Right atrium auricular region (tissue), 2 donors: ENCODE measurements around the gene ARHGAP44. TPM values are rescaled to one million over a fixed set of nuclear protein-coding genes. Genes with fewer than 3 reads are reported as not detected.
"Not testable (repeated sequence)": the region's sequence is repeated elsewhere in the genome, so short reads cannot be mapped to it uniquely, and the experiment has no call there.

Experiments used
- DNase-seq: peaks from one replicate; pipeline ENCODE4 v3.0.0-alpha.2; 2019; ENCODE audit warnings: low spot score
- H3K27ac ChIP-seq, 2 donors: fragments of 200-600 bp; sonication (generic); 1 replicate in 1 of 2; 2 replicates in 1 of 2; pipeline ENCODE4 v1.5.1; 2016 to 2019
- H3K27me3 ChIP-seq, 2 donors: fragments of 200-600 bp; sonication (generic); one replicate each; pipeline versions ENCODE4 v1.5.1 to v1.6.0; 2017 to 2019
- H3K36me3 ChIP-seq: fragments of 200-600 bp; sonication (generic); one replicate; pipeline ENCODE4 v1.5.1; 2016
- H3K4me1 ChIP-seq, 2 donors: fragments of 200-600 bp; sonication (generic); one replicate each; pipeline versions ENCODE4 v1.5.1 to v1.6.0; 2017 to 2019
- H3K4me3 ChIP-seq, 2 donors: fragments of 200-600 bp; sonication (generic); 1 replicate in 1 of 2; 2 replicates in 1 of 2; pipeline ENCODE4 v1.5.1; 2017 to 2019; ENCODE audit warnings: mild to moderate bottlenecking in 1 of 2, moderate library complexity in 1 of 2
- H3K9me3 ChIP-seq, 2 donors: fragments of 200-600 bp; sonication (generic); one replicate each; pipeline ENCODE4 v1.5.1; 2019
- total RNA-seq, 2 donors: library from RNA; depleted of rRNA; stranded (reverse); fragments of >200 nt; gene quantifications; one replicate each; pipeline ENCODE4 v1.1.0, GENCODE V29; 2016
- TF ChIP-seq, protein P1 (sequence below), 2 donors: fragments of 200-600 bp; sonication (generic); IDR thresholded peaks; one replicate each; pipeline ENCODE4 v1.5.1; 2019; ENCODE audit warnings: antibody characterized with exemption in 2 of 2

ARHGAP44 gene
- total RNA-seq, 2 donors from 2014 or later = 7.8 to 12.2 TPM

DNA sequence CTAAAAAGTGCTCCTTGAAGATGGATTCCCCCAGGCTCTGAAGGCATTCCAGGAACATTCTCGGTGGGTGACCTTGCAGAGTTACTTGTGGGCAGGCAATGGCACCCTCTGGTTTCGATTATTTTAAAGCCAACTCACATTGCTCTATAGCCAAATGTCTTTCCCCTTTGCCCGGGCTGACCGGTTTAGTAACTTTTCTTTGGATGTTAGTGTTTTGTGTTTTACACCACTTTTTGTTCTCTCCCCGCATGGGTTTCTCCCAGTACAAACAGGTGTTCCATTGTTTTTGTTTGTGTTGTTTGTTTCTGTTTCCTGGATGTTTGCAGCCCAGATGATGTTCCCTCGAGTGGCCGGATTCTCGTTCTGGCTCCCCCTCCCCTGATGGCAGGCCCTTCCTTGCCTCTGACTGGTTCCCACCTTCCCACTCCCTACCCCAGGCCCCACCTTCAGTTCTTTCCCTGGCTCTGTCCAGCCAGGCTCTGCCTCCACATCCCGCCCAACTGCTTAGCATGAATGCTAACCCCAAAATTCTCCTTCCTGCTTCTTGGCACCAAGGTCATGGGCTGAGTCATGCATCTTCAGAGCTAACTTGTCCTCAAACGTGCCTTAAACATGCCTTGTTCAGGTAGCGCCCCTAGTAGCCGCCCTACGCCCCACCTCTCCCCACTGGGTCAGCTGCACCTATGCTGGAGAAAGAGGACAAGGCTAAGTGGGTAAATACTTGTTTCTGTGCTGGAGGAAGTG lies 187.9 kb downstream of the ARHGAP44 start:
- no peak overlapping the region for H3K27ac ChIP-seq
- H3K9me3 ChIP-seq = no peaks in the 10 kb centered on the region
- no peaks in the 10 kb centered on the region for H3K36me3 ChIP-seq
- H3K4me1 ChIP-seq = peaks cover 0 to 15% of the 10 kb centered on the region in 2 donors
- H3K27me3 ChIP-seq = no peaks in the 10 kb centered on the region
- no peak for DNase-seq
- TF ChIP-seq, protein P1, sequence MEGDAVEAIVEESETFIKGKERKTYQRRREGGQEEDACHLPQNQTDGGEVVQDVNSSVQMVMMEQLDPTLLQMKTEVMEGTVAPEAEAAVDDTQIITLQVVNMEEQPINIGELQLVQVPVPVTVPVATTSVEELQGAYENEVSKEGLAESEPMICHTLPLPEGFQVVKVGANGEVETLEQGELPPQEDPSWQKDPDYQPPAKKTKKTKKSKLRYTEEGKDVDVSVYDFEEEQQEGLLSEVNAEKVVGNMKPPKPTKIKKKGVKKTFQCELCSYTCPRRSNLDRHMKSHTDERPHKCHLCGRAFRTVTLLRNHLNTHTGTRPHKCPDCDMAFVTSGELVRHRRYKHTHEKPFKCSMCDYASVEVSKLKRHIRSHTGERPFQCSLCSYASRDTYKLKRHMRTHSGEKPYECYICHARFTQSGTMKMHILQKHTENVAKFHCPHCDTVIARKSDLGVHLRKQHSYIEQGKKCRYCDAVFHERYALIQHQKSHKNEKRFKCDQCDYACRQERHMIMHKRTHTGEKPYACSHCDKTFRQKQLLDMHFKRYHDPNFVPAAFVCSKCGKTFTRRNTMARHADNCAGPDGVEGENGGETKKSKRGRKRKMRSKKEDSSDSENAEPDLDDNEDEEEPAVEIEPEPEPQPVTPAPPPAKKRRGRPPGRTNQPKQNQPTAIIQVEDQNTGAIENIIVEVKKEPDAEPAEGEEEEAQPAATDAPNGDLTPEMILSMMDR (IDR thresholded peaks at IDR 0.05) = no peak
- H3K4me3 ChIP-seq = no peak overlapping the region

- H3K4me3 ChIP-seq, H3K36me3 ChIP-seq, DNase-seq, H3K27ac ChIP-seq, H3K9me3 ChIP-seq, H3K27me3 ChIP-seq: not testable (repeated sequence)
- H3K4me1 ChIP-seq = peaks cover 0 to 11% of the 10 kb centered on the region in 2 donors
Measured at GRCh38 chr17:12978787-12979186, 189.5 kb downstream of the ARHGAP44 start.

DNA sequence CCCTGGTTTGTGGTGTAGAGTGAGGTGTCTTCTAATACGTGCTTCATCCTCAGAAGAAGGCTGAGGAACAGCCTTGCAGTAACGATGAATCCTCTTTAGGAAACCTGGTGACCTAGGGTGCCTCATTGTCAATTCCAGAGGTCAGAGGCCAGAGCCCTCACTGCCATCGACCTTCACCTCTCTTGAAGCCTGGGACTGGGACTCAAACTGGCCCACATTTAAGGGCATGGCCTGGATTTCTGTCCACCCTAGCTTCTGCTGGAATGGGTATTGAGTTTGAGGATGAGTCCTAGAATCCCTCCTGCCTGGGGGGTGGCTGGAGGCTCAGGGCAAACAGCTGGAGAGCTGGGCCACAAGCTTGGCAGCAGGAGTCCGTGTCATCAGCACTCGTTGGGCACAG lies 189.9 kb downstream of the ARHGAP44 start:
- DNase-seq = no peak
- Histone ChIP-seq H3K27me3 (no peaks in the 10 kb centered on the region), H3K27ac (no peak overlapping the region), H3K9me3 (no peaks in the 10 kb centered on the region), H3K4me1 (peaks cover 0 to 11% of the 10 kb centered on the region in 2 donors), H3K36me3 (no peaks in the 10 kb centered on the region), H3K4me3 (no peak overlapping the region)
- TF ChIP-seq, protein P1 (IDR thresholded peaks at IDR 0.05) = no peak

DNA sequence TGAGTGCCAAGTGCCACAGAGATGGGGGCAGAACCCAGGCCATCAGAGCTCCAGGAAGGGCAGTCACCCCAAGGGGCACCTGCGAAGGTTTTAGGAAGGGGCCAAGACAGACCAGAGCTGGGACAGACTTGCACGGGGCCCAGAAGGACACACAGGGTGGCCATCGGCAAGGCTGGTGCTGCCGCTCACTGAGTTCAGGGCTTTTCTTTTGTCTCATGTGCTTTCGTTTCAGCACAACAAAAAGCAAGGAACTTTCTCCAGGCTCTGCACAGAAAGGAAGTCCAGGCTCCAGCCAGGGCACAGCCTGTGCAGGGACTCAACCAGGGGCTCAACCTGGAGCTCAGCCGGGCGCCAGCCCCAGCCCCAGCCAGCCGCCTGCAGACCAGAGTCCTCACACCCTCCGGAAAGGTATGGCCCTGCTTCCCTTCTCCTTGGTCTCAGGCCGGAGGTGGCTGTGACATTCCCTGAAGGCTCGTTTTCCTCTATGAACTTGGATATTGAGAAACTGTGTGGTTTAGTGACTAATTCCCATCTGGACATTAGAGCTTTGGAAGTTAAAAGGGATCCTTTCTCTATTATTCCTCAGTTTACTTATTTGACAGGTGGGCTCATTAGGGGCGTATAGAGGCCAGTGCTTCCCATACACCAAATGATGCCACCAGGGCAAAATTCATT lies 190.7 kb downstream of the ARHGAP44 start:
- Histone ChIP-seq H3K27me3 (no peaks in the 10 kb centered on the region), H3K9me3 (no peaks in the 10 kb centered on the region), H3K4me3 (no peak overlapping the region), H3K36me3 (no peaks in the 10 kb centered on the region), H3K27ac (no peak overlapping the region), H3K4me1 (peaks cover 0 to 12% of the 10 kb centered on the region in 2 donors)
- TF ChIP-seq, protein P1 (IDR thresholded peaks at IDR 0.05) = no peak
- no peak for DNase-seq

DNA sequence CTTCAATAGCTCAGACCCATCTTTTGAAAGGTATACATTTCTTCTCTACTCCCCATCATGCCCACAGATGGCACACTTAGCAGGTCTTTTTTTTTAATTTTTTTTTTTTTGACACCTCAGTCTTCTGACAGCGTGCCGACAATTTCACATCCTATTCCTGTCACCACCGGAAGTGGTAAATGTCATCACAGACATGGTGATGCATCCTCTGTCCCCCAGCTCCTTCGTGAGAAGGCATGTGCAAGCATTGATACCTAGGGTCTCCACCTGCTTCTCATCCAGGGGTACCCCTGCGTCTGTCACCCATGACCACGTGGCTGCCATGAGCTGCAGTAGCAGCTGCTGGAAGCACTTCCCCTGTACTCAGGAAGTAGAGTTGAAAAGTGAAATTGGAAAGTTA lies 192.9 kb downstream of the ARHGAP44 start:
- TF ChIP-seq, protein P1 (IDR thresholded peaks at IDR 0.05) = no peak

More for the DNA sequence above, 192.9 kb downstream of the ARHGAP44 start:
- H3K27ac ChIP-seq = no peak overlapping the region
- H3K27me3 ChIP-seq = no peaks in the 10 kb centered on the region
- no peaks in the 10 kb centered on the region for H3K9me3 ChIP-seq
- H3K4me3 ChIP-seq = no peak overlapping the region
- DNase-seq = no peak
- no peaks in the 10 kb centered on the region for H3K36me3 ChIP-seq
- peaks cover 0 to 26% of the 10 kb centered on the region in 2 donors for H3K4me1 ChIP-seq
